OCI-LY7 (cell line): Measurements from ENCODE around the gene CDH22. TPM values are rescaled to one million over a fixed set of nuclear protein-coding genes. Genes with fewer than 3 reads are reported as not detected.

ENCODE experiments used
- BruUV-seq: library from RNA; stranded (reverse); fragments of 400-500 nt; replicated peaks from 2 replicates; lab custom pipeline; 2021; lab: Mats Ljungman, UMichigan
- CTCF ChIA-PET: fragments of 300-600 bp; sonication (Branson Sonifier 250); formaldehyde crosslinking; loops from one replicate; lab custom pipeline; 2022; ENCODE audit warnings: antibody characterized with exemption; ENCODE audit not compliant: unreplicated experiment; lab: Charles Lee
- POLR2A ChIA-PET: fragments of 300-600 bp; sonication (Branson Sonifier 250); formaldehyde crosslinking; loops from one replicate; lab custom pipeline; 2022; ENCODE audit warnings: antibody characterized with exemption; lab: Charles Lee
- DNase-seq: peaks from one replicate; pipeline ENCODE4 v3.0.0-alpha.2; 2015; ENCODE audit warnings: low spot score
- H2AFZ ChIP-seq: fragments of 200-600 bp; sonication (generic), shearing (Covaris generic); 2 replicates; pipeline ENCODE4 v1.6.1; 2014; ENCODE audit warnings: mild to moderate bottlenecking, antibody characterized with exemption, low read length, moderate library complexity
- H3K27ac ChIP-seq: fragments of 200-600 bp; sonication (generic); 2 replicates; pipeline ENCODE4 v1.5.1; 2014; ENCODE audit warnings: mixed run types, low read depth, mild to moderate bottlenecking, moderate library complexity, low read length, inconsistent platforms; ENCODE audit not compliant: poor library complexity, severe bottlenecking
- H3K36me3 ChIP-seq: fragments of 200-600 bp; sonication (generic); 2 replicates; pipeline ENCODE4 v1.6.1; 2014; ENCODE audit warnings: mild to moderate bottlenecking, antibody characterized with exemption, low read length, moderate library complexity, mixed read lengths; ENCODE audit not compliant: insufficient read depth
- H3K4me1 ChIP-seq: fragments of 200-600 bp; sonication (generic); 2 replicates; pipeline ENCODE4 v1.5.1; 2014; ENCODE audit warnings: mild to moderate bottlenecking, low read length; ENCODE audit not compliant: insufficient read depth, poor library complexity, severe bottlenecking
- H3K4me2 ChIP-seq: fragments of 200-600 bp; sonication (generic); 2 replicates; pipeline ENCODE4 v1.6.1; 2014; ENCODE audit warnings: mild to moderate bottlenecking, low read length
- H3K4me3 ChIP-seq: fragments of 200-600 bp; sonication (generic); 2 replicates; pipeline ENCODE4 v1.5.1; 2014; ENCODE audit warnings: mild to moderate bottlenecking, low read depth, low read length; ENCODE audit not compliant: poor library complexity, severe bottlenecking
- H3K79me2 ChIP-seq: fragments of 200-600 bp; sonication (generic); 2 replicates; pipeline ENCODE4 v1.6.1; 2016; ENCODE audit warnings: low read depth, mild to moderate bottlenecking, low read length, moderate library complexity, mixed read lengths; ENCODE audit not compliant: insufficient read depth
- H3K9me2 ChIP-seq: fragments of 200-600 bp; sonication (generic); 2 replicates; pipeline ENCODE4 v1.6.1; 2016; ENCODE audit warnings: mild to moderate bottlenecking, low read length, mixed read lengths; ENCODE audit not compliant: insufficient read depth
- H3K9me3 ChIP-seq: fragments of 200-600 bp; sonication (generic); 2 replicates; pipeline ENCODE4 v1.6.1; 2014; ENCODE audit warnings: mild to moderate bottlenecking, mixed run types, low read length, mixed read lengths
- H4K20me1 ChIP-seq: fragments of 200-600 bp; sonication (generic); 2 replicates; pipeline ENCODE4 v1.6.1; 2014; ENCODE audit warnings: mild to moderate bottlenecking, antibody characterized with exemption, low read length, moderate library complexity, mixed read lengths; ENCODE audit not compliant: insufficient read depth
- CTCF ChIP-seq: fragments of 200-600 bp; sonication (generic); conservative IDR thresholded peaks from 2 replicates; pipeline ENCODE4 v1.5.1; 2014; ENCODE audit warnings: mild to moderate bottlenecking, antibody characterized with exemption, low read length, moderate library complexity, mixed read lengths
- EZH2phosphoT487 ChIP-seq: fragments of 200-600 bp; sonication (generic); IDR thresholded peaks from 2 replicates; pipeline ENCODE4 v1.6.1; 2018; ENCODE audit warnings: low read depth, borderline replicate concordance, mild to moderate bottlenecking, mixed run types, antibody characterized with exemption, low read length, moderate library complexity, mixed read lengths
- intact Hi-C: fragments of 100-400 bp; cut with micrococcal nuclease; formaldehyde crosslinking; loops from one replicate; pipeline ENCODE4 v1.10.0; 2022; ENCODE audit not compliant: unreplicated experiment
- total RNA-seq, 2 experiments: library from RNA; depleted of rRNA in 1 of 2; stranded (reverse); fragments of >200 nt in 1 of 2; shearing (Covaris generic) in 1 of 2; gene quantifications; 2 replicates each; pipeline ENCODE4 v1.2.3, GENCODE V29; 2014 to 2022

The CDH22 gene
- total RNA-seq, 2 experiments from 2014 or later, result not detected

GRCh38 chr20:46134716-46135115 lies 173.6 kb downstream of the CDH22 start:
- POLR2A ChIA-PET, result no interaction called here
- Histone ChIP-seq H3K79me2 (no peaks in the 10 kb centered on the region), H3K9me2 (no peaks in the 10 kb centered on the region), H3K4me1 (no peaks in the 10 kb centered on the region), H2AFZ (no peak overlapping the region), H4K20me1 (peaks cover 3% of the 10 kb centered on the region; the same call in 1 of the 2 replicates), H3K9me3 (no peaks in the 10 kb centered on the region), H3K4me2 (no peak overlapping the region), H3K36me3 (no peaks in the 10 kb centered on the region), H3K27ac (no peak overlapping the region), H3K4me3 (no peak overlapping the region)
- BruUV-seq, result no TSS peak
- intact Hi-C loops, result loop anchor here (5.0 kb wide), 2 partner anchors 112 to 548 kb away; no protein-coding TSS in a partner anchor
- no peak for DNase-seq
- CTCF ChIA-PET, result no interaction called here
- TF ChIP-seq CTCF, result no peak
- no peak for TF ChIP-seq EZH2phosphoT487

- no TSS peak for BruUV-seq
- Histone ChIP-seq H3K27ac (no peak overlapping the region), H3K36me3 (0 out of 2 replicates have a peak, but pooled peaks cover 4% of the 10 kb centered on the region), H3K9me3 (no peaks in the 10 kb centered on the region), H2AFZ (no peak overlapping the region), H3K4me2 (no peak overlapping the region), H3K79me2 (no peaks in the 10 kb centered on the region), H4K20me1 (peaks cover 3% of the 10 kb centered on the region; the same call in 1 of the 2 replicates), H3K4me3 (no peak overlapping the region), H3K9me2 (no peaks in the 10 kb centered on the region), H3K4me1 (no peaks in the 10 kb centered on the region)
- ChIA-PET POLR2A (no interaction called here), CTCF (no interaction called here)
- TF ChIP-seq EZH2phosphoT487 (no peak), CTCF (no peak)
- DNase-seq, result no peak
- intact Hi-C loops, result loop anchor here (5.0 kb wide), 2 partner anchors 112 to 548 kb away; no protein-coding TSS in a partner anchor
These were observed 174.2 kb downstream of the CDH22 start for GRCh38 chr20:46133886-46134654.

- H3K27ac ChIP-seq, result no peak overlapping the region
- ChIA-PET CTCF (no interaction called here), POLR2A (no interaction called here)
- intact Hi-C loops, result loop anchor here (1.0 to 5.0 kb wide), 3 partner anchors 110 to 550 kb away; no protein-coding TSS in a partner anchor
- peak; percentile 74 for DNase-seq
- TF ChIP-seq CTCF, result peak; percentile 88
- TF ChIP-seq EZH2phosphoT487, result no peak
- no peaks in the 10 kb centered on the region for H3K4me1 ChIP-seq
- BruUV-seq, result no TSS peak
- no peaks in the 10 kb centered on the region for H3K9me2 ChIP-seq
- no peak overlapping the region for H3K4me3 ChIP-seq
- peaks cover 3% of the 10 kb centered on the region; the same call in 1 of the 2 replicates for H4K20me1 ChIP-seq
- H3K79me2 ChIP-seq, result no peaks in the 10 kb centered on the region
- peaks cover 18% of the 10 kb centered on the region for H3K36me3 ChIP-seq
- H3K4me2 ChIP-seq, result no peak overlapping the region
- no peaks in the 10 kb centered on the region for H3K9me3 ChIP-seq
- H2AFZ ChIP-seq, result no peak overlapping the region
These were observed 175.6 kb downstream of the CDH22 start for GRCh38 chr20:46132705-46133120.
